CD14-positive monocyte (primary cell): ENCODE measurements around the gene F7. TPM values are rescaled to one million over a fixed set of nuclear protein-coding genes. Genes with fewer than 3 reads are reported as not detected.

Experiments
- DNase-seq, 3 donors: peaks; one replicate each; pipeline ENCODE4 v3.0.0-alpha.2; 2011 to 2022
- H2AFZ ChIP-seq: 2 replicates; pipeline ENCODE4 v1.6.0; 2012; ENCODE audit warnings: mild to moderate bottlenecking, low read depth, low read length, inconsistent platforms; ENCODE audit not compliant: insufficient read depth, poor library complexity, severe bottlenecking
- H3K27ac ChIP-seq, 2 donors: 1 replicate in 1 of 2; 2 replicates in 1 of 2; pipeline ENCODE4 v1.5.1; 2012 to 2013; ENCODE audit warnings: low read length in 2 of 2, control low read depth in 1 of 2, inconsistent platforms in 1 of 2, low read depth in 1 of 2, mild to moderate bottlenecking in 1 of 2
- H3K27me3 ChIP-seq, 2 donors: one replicate each; pipeline versions ENCODE4 v1.6.0 to v1.6.1; 2011 to 2013; ENCODE audit warnings: low read length in 2 of 2; ENCODE audit not compliant: control insufficient read depth in 2 of 2, insufficient read depth in 2 of 2
- H3K36me3 ChIP-seq, 2 donors: replicated peaks in 1 of 2; 1 replicate in 1 of 2; 2 replicates in 1 of 2; pipeline versions ENCODE4 v1.5.1 to v1.6.1; 2012 to 2013; ENCODE audit warnings: low read length in 2 of 2, control low read depth in 1 of 2, inconsistent platforms in 1 of 2, mild to moderate bottlenecking in 1 of 2; ENCODE audit not compliant: insufficient read depth in 2 of 2, control insufficient read depth in 1 of 2
- H3K4me1 ChIP-seq, 2 donors: 1 replicate in 1 of 2; 2 replicates in 1 of 2; pipeline versions ENCODE4 v1.5.1 to v1.6.1; 2012 to 2013; ENCODE audit warnings: low read length in 2 of 2, control low read depth in 1 of 2, inconsistent platforms in 1 of 2, mild to moderate bottlenecking in 1 of 2, moderate library complexity in 1 of 2; ENCODE audit not compliant: insufficient read depth in 2 of 2, control insufficient read depth in 1 of 2
- H3K4me2 ChIP-seq: replicated peaks from 2 replicates; pipeline ENCODE3; 2012; ENCODE audit warnings: low read length, moderate library complexity, mild to moderate bottlenecking; ENCODE audit not compliant: poor library complexity, severe bottlenecking; ENCODE audit errors: extremely low read depth
- H3K4me3 ChIP-seq, 3 experiments: fragments of 200-600 bp in 1 of 3; sonication (generic) in 1 of 3; replicated peaks in 1 of 3; 1 replicate in 2 of 3; 2 replicates in 1 of 3; pipeline ENCODE4 v1.5.1; 2011 to 2013; ENCODE audit warnings: low read length in 3 of 3, mild to moderate bottlenecking in 3 of 3, control low read depth in 2 of 3, low read depth in 2 of 3, inconsistent platforms in 1 of 3, moderate library complexity in 1 of 3
- H3K79me2 ChIP-seq: 2 replicates; pipeline ENCODE4 v1.6.0; 2012; ENCODE audit warnings: mild to moderate bottlenecking, control low read depth, inconsistent platforms, low read length, moderate library complexity; ENCODE audit not compliant: insufficient read depth
- H3K9ac ChIP-seq: 2 replicates; pipeline ENCODE4 v1.6.0; 2017; ENCODE audit warnings: low read length, mild to moderate bottlenecking; ENCODE audit not compliant: insufficient read depth, poor library complexity, severe bottlenecking
- H3K9me3 ChIP-seq, 2 donors: replicated peaks in 1 of 2; 1 replicate in 1 of 2; 2 replicates in 1 of 2; pipeline versions ENCODE4 v1.5.1 to v1.6.1; 2012 to 2013; ENCODE audit warnings: low read length in 2 of 2, control low read depth in 1 of 2; ENCODE audit not compliant: control insufficient read depth in 1 of 2, insufficient read depth in 1 of 2
- H4K20me1 ChIP-seq: 2 replicates; pipeline ENCODE4 v1.6.0; 2012; ENCODE audit warnings: mild to moderate bottlenecking, low read length, control low read depth, moderate library complexity; ENCODE audit not compliant: insufficient read depth
- H3K27ac Mint-ChIP-seq, 7 donors: one replicate each; pipeline ENCODE4 v1.8.0; 2020; ENCODE audit warnings: mild to moderate bottlenecking in 7 of 7, mixed read lengths in 7 of 7, moderate library complexity in 6 of 7, inconsistent platforms in 2 of 7
- H3K27me3 Mint-ChIP-seq, 3 donors: one replicate each; pipeline ENCODE4 v1.8.0; 2021 to 2022; ENCODE audit warnings: low read depth in 3 of 3, mild to moderate bottlenecking in 3 of 3, mixed read lengths in 3 of 3, moderate library complexity in 3 of 3, inconsistent platforms in 1 of 3
- H3K36me3 Mint-ChIP-seq, 2 donors: one replicate each; pipeline ENCODE4 v1.8.0; 2020; ENCODE audit warnings: mixed read lengths in 2 of 2, inconsistent platforms in 1 of 2, mild to moderate bottlenecking in 1 of 2
- H3K4me1 Mint-ChIP-seq: one replicate; pipeline ENCODE4 v1.8.0; 2020; ENCODE audit warnings: mild to moderate bottlenecking, mixed read lengths
- H3K4me3 Mint-ChIP-seq, 2 donors: one replicate each; pipeline ENCODE4 v1.8.0; 2020; ENCODE audit warnings: mild to moderate bottlenecking in 2 of 2, mixed read lengths in 2 of 2, moderate library complexity in 1 of 2
- H3K9me3 Mint-ChIP-seq, 7 donors: one replicate each; pipeline ENCODE4 v1.8.0; 2020 to 2022; ENCODE audit warnings: mixed read lengths in 7 of 7, mild to moderate bottlenecking in 6 of 7, moderate library complexity in 6 of 7, inconsistent platforms in 2 of 7
- WGBS: methylation state at CpG from one replicate; pipeline ENCODE4 v1.1.5; 2013; ENCODE audit warnings: missing lambda C conversion rate; ENCODE audit not compliant: insufficient coverage; 5-methylcytosine and 5-hydroxymethylcytosine counted together
- intact Hi-C, 2 donors: fragments of 100-400 bp; cut with micrococcal nuclease; formaldehyde crosslinking; loops; one replicate each; pipeline versions ENCODE4 v1.15.0 to v1.15.1; 2023
- polyA plus RNA-seq, 3 donors: library from polyadenylated mRNA; depleted of rRNA in 1 of 3; unstranded in 2 of 3; stranded (reverse) in 1 of 3; fragments of 300-500 nt in 2 of 3; fragments of >200 nt in 1 of 3; fragmentation: Illumina TruSeq in 2 of 3; gene quantifications; 1 replicate in 2 of 3; 2 replicates in 1 of 3; pipeline ENCODE4 v1.2.3, GENCODE V29; 2012 to 2021
- TF ChIP-seq, protein P1 (sequence below): fragments of 200-600 bp; IDR thresholded peaks from one replicate; pipeline ENCODE4 v1.8.0; 2022; ENCODE audit warnings: antibody characterized with exemption, mild to moderate bottlenecking

The F7 gene
- polyA plus RNA-seq, 3 donors: not detected

DNA sequence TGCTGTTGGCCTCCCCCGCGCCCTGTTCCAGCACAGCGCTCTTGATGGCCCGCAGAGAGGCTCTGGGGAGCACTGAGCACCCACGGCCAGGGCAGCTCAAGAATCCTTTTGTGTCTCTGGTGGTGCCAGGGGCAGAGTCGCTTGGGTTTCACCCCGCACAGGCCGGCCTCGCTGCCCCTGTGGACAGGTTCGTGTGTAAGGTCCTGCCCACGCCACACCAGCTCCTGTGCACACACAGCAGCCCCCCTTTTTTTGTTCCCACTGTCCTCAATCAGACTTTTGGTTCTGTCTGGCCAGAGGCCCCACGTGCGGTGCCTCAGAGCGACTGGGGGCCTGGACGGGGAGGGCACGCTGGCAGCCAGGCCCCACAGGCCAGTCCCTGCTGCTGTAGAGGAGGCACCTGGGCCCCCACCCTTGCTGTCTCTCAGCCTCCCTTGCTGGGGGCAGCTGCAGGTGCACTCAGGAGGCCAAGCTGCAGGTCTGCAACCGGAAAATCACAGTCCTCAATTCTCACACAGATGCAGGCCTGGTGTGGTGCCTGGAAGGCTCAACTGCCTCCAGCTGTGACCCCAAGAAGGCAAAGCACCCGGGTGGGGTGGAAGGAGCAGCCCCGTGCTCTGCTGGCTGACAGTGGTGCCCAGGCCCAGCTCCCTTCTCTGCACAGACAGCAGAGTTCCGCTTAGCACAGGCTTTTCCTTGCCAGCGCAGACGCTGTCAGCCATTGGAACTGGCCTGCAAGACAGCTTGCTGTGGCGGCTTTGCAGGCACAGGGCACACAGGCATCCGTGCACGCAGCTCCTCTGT lies 12.6 kb upstream of the F7 start:
- H3K4me3 Mint-ChIP-seq: no peak overlapping the region
- Histone ChIP-seq H3K36me3 (no peaks in the 10 kb centered on the region), H3K4me3 (no peak overlapping the region), H3K4me1 (no peaks in the 10 kb centered on the region), H3K27ac (no peak overlapping the region), H3K27me3 (no peaks in the 10 kb centered on the region), H3K9ac (no peak overlapping the region), H3K4me2 (no peak overlapping the region), H4K20me1 (no peaks in the 10 kb centered on the region), H2AFZ (no peak overlapping the region), H3K79me2 (no peaks in the 10 kb centered on the region), H3K9me3 (no peaks in the 10 kb centered on the region)
- 95% methylated on average over 23 of the region's 25 CpGs for WGBS
- H3K9me3 Mint-ChIP-seq: no peaks in the 10 kb centered on the region
- peaks cover 0 to 2% (median 0%) of the 10 kb centered on the region in 3 donors for H3K27me3 Mint-ChIP-seq
- intact Hi-C loops: no loop called here
- no peaks in the 10 kb centered on the region for H3K4me1 Mint-ChIP-seq
- DNase-seq: no peak
- TF ChIP-seq, protein P1, sequence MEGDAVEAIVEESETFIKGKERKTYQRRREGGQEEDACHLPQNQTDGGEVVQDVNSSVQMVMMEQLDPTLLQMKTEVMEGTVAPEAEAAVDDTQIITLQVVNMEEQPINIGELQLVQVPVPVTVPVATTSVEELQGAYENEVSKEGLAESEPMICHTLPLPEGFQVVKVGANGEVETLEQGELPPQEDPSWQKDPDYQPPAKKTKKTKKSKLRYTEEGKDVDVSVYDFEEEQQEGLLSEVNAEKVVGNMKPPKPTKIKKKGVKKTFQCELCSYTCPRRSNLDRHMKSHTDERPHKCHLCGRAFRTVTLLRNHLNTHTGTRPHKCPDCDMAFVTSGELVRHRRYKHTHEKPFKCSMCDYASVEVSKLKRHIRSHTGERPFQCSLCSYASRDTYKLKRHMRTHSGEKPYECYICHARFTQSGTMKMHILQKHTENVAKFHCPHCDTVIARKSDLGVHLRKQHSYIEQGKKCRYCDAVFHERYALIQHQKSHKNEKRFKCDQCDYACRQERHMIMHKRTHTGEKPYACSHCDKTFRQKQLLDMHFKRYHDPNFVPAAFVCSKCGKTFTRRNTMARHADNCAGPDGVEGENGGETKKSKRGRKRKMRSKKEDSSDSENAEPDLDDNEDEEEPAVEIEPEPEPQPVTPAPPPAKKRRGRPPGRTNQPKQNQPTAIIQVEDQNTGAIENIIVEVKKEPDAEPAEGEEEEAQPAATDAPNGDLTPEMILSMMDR: no peak
- no peak overlapping the region for H3K27ac Mint-ChIP-seq
- H3K36me3 Mint-ChIP-seq: no peaks in the 10 kb centered on the region

DNA sequence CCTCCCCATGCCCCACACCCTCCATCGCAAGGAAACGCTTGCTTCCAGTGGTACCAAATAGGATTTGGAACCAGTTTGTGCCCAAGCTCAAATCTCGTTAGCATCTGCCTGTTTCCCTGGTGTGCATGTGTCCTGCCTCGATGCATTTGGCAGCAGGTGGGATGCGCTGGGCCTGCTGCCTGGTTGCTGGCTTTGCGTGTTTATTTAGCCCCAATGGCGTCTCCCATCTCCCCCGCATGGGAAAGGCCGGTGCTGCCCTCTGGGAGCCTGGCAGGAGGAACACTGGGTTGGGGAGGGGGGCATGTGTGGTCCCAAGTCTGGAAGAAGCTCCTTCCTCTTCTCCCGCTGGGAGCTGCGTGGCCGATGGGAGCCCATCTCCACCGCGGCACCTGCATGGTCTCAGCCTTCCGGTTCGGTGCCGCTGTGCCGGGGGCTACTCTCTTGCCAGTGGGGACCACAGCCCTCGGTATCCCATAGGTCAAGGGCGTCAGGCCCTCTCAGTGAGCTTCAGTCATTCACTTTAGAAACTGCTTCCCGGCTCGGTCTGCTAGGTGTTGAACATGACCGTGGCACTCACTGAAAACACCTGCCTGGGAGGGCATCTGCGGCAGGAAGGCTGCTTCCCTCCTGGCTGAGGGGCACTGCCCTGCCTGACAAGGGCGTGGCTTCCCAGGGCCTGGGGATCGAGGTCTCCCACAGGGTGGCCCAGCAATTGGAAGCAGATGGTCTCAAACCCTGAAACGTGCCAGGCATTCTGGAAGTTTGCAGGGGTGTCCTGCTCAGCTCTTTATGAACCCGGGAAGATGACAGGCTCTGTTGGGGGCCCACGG lies 11.8 kb upstream of the F7 start:
- Mint-ChIP-seq H3K9me3 (no peaks in the 10 kb centered on the region), H3K4me3 (no peak overlapping the region), H3K36me3 (no peaks in the 10 kb centered on the region), H3K4me1 (no peaks in the 10 kb centered on the region), H3K27me3 (peaks cover 0 to 2% (median 0%) of the 10 kb centered on the region in 3 donors), H3K27ac (no peak overlapping the region)
- Histone ChIP-seq H3K27ac (no peak overlapping the region), H3K4me1 (no peaks in the 10 kb centered on the region), H2AFZ (no peak overlapping the region), H3K36me3 (no peaks in the 10 kb centered on the region), H3K4me2 (no peak overlapping the region), H3K4me3 (no peak overlapping the region), H3K79me2 (no peaks in the 10 kb centered on the region), H3K27me3 (no peaks in the 10 kb centered on the region), H4K20me1 (no peaks in the 10 kb centered on the region), H3K9me3 (no peaks in the 10 kb centered on the region), H3K9ac (no peak overlapping the region)
- intact Hi-C loops: no loop called here
- DNase-seq: no peak
- WGBS: 91% methylated on average over 24 of the region's 29 CpGs
- TF ChIP-seq, protein P1: no peak
